ENCODE measurements around the gene MRPS26.

Gene MRPS26

GRCh38 chr20:3084283-3084985 lies 38.6 kb downstream of the MRPS26 start, which contains the start of gene AVP:
Gene AVP, minus strand, starts transcription at chr20:3084724. Its CDS starts 50 bp downstream, at chr20:3084674.
- Histone ChIP-seq H3K36me3 (replicated peaks) (no peaks in the 10 kb centered on the region), H3K27ac (no peak within 1 kb of the TSS), H3K27me3 (replicated peaks) (peaks cover 36% of the 10 kb centered on the region), H3K4me3 (ENCODE audit: low read depth, low read length) (no peak within 1 kb of the TSS)
- no peak for TF ChIP-seq CTCF (IDR thresholded peaks at IDR 0.05; ENCODE audit: low read depth, low read length, missing control alignments)
- in situ Hi-C loops (cut with HindIII; ENCODE audit: low pct_ligation_motif_present, low sequenced_read_pairs) = no loop called here
- DNase-seq = no peak

- H3K4me3 ChIP-seq (ENCODE audit: low read depth, low read length) = no peak overlapping the region
- no peak for TF ChIP-seq CTCF (IDR thresholded peaks at IDR 0.05; ENCODE audit: low read depth, low read length, missing control alignments)
- no peak for DNase-seq
- in situ Hi-C loops (cut with HindIII; ENCODE audit: low pct_ligation_motif_present, low sequenced_read_pairs) = no loop called here
- no peak overlapping the region for H3K27ac ChIP-seq
- no peaks in the 10 kb centered on the region for H3K36me3 ChIP-seq (replicated peaks)
- H3K27me3 ChIP-seq (replicated peaks) = peaks cover 37% of the 10 kb centered on the region
Observed at GRCh38 chr20:3084986-3085360, 39.1 kb downstream of the MRPS26 start.

DNA sequence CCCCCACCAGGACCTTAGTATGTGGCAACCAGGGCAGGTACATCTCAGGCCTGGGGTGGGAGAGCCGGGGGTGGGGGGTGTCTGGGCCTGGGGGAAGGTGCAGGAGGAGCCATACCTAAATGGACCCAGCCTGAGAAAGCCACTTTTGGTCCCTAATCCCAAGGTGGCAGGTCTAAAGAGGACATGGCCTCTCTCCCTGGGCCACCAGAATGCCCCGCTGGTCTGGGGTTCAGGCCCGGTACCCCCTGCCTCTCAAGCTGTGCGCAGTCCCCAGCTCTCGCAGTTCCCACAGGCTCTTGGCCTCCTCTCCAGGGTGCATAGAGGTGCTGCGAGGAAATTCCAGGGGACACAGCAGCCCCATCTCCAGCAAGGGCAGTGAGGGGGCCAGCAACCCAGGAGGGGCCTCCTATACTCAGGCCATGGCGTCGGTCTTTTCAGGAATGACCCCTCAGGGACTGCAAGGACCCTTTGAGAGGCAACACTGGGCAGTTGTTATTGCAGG lies 39.8 kb downstream of the MRPS26 start:
- H3K27me3 ChIP-seq (replicated peaks) = peaks cover 34% of the 10 kb centered on the region
- no peak overlapping the region for H3K27ac ChIP-seq
- DNase-seq = no peak
- no peaks in the 10 kb centered on the region for H3K36me3 ChIP-seq (replicated peaks)
- H3K4me3 ChIP-seq (ENCODE audit: low read depth, low read length) = no peak overlapping the region
- no peak for TF ChIP-seq CTCF (IDR thresholded peaks at IDR 0.05; ENCODE audit: low read depth, low read length, missing control alignments)
- in situ Hi-C loops (cut with HindIII; ENCODE audit: low pct_ligation_motif_present, low sequenced_read_pairs) = no loop called here

- Histone ChIP-seq H3K27ac (no peak overlapping the region), H3K4me3 (ENCODE audit: low read depth, low read length) (no peak overlapping the region), H3K36me3 (replicated peaks) (no peaks in the 10 kb centered on the region), H3K27me3 (replicated peaks) (peaks cover 14% of the 10 kb centered on the region)
- in situ Hi-C loops (cut with HindIII; ENCODE audit: low pct_ligation_motif_present, low sequenced_read_pairs) = no loop called here
- no peak for DNase-seq
- no peak for TF ChIP-seq CTCF (IDR thresholded peaks at IDR 0.05; ENCODE audit: low read depth, low read length, missing control alignments)
Observed at GRCh38 chr20:3088031-3088430, 42.2 kb downstream of the MRPS26 start.

- no peak for TF ChIP-seq CTCF (IDR thresholded peaks at IDR 0.05; ENCODE audit: low read depth, low read length, missing control alignments)
- H3K36me3 ChIP-seq (replicated peaks) = no peaks in the 10 kb centered on the region
- in situ Hi-C loops (cut with HindIII; ENCODE audit: low pct_ligation_motif_present, low sequenced_read_pairs) = no loop called here
- no peak overlapping the region for H3K27ac ChIP-seq
- H3K4me3 ChIP-seq (ENCODE audit: low read depth, low read length) = no peak overlapping the region
- DNase-seq = no peak
- H3K27me3 ChIP-seq (replicated peaks) = peaks cover 2% of the 10 kb centered on the region
Observed at GRCh38 chr20:3090565-3090964, 44.7 kb downstream of the MRPS26 start.

Measured in brain microvascular endothelial cell (primary cell).